NCI-H2107 (cell line): ENCODE results near the gene ERCC6.

Experiments used
- DNase-seq: peaks from one replicate; lab custom pipeline; 2025; lab: John Stamatoyannopoulos, UW

Gene ERCC6

DNA sequence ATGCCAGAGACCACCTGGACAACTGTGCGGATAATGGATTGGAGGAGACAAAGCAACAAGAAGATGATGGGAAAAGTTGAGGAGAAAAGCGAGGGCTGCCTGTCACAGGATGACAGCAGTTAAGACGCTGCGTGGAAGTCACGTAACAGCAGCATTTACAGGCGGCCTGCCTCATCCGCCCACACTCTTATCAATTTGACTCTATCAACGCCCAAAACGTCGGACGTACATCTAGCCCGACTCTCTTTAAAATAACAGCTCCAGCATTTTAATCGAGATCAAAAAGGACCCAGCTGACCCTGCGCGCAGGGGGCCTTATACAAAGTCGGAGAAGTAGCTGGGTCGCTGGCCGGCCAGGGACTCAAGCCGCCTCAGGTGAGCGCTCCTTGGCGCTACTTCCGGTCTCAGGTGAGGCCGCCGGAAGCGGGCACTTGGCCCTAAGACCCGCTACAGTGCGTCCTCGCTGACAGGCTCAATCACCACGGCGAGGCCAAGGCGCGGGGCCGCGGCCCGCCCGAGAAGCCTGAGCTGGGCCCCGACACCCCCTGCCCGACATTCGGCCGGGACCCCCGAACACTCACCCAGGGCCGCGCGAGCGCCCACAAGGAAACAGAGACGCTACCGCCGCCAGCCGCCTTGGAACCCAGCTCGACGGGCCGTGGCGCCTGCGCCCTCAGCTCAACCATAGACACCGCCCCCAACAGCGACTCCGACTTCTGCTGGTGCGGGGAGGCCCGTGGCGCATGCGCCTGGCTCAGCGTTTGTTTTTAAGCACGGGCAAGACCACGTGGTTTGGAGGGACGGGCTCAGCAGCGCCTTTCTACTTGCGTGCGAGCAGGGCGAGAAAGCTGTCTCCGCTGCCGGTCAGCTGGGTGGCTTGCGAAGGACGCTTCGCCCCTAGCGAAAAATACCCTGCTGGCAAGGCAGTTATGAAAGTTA, at the start of gene ERCC6:
ERCC6 (minus strand) TSS at position 741 of the 939 bp plus-strand sequence.
- peak; percentile 24 for DNase-seq

DNA sequence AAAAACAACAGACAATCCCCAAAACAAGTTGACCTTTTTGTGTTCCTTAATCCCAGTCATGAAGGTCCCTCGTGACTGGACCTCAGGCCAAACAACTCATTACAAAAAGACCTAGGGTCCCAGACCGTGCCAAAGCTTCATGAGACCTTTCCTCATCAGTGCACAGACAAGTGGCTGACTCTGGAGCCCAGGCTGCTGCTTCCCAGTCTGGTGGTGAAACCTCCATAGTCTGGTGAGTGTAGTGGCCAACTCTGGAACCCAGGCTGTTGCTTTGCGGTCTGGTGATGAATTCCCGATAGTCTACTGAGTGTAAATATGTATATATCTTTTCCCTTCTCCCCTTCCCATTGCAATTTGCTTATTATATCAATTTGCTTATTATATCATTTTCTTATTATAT, 49.1 kb upstream of the ERCC6 start:
- no peak for DNase-seq

GRCh38 chr10:49585387-49585786, 46.5 kb upstream of the ERCC6 start:
- DNase-seq, result no peak

DNA sequence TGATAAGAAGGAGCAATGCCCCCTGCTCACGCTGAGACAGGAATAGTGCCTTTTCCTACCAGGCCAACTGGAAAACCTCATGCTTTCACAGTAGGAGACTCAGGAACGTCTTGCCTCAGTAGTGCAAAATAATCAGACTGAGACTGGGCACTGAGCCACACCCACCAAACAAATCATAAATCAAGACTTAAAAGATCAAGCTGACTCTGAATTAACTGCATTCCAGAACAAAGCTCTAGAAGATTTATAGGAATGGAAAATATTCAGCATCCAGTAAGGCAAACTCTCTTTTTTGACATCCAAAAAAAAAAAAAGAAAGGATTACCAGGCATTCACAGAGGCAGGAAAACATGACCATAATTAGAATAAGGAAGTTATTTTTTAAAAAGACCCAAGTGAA, 40.7 kb upstream of the ERCC6 start:
- DNase-seq, result no peak

- DNase-seq, result no peak
These were observed 39.5 kb upstream of the ERCC6 start for GRCh38 chr10:49578392-49578791.

DNA sequence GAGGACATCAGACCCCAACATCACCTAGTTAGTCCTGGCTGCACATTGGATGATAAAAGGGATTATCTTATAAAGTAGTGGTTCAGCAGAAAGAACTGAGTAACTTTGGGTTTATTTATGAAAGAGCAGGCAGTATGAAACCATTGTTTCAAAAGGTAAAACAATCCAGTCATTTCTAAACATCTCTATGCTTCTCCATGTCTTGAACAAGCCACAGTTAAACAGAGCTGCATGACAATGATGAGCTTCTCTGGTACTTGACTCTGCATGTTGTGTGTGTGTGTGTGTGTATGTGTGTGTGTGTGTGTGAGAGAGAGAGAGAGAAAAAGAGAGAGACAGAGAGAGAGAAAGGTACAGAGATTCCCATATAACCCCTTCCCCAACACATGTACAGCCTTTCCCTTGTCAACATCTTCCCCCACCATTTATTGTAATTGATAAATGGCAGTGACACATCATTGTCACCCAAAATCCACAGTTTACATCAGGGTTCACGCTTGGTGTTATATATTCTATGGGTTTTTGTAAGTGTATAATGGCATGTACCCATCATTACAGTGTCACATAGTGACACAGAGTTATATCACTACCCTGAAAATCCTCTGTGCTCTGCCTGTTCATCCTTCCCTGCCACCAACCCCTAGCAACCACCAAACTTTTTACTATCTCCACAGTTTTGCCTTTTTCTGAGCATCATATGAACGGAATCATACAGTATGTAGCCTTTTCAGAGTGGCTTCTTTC, 38.4 kb upstream of the ERCC6 start:
- no peak for DNase-seq

GRCh38 chr10:49575489-49576072, 36.7 kb upstream of the ERCC6 start:
- no peak for DNase-seq

DNA sequence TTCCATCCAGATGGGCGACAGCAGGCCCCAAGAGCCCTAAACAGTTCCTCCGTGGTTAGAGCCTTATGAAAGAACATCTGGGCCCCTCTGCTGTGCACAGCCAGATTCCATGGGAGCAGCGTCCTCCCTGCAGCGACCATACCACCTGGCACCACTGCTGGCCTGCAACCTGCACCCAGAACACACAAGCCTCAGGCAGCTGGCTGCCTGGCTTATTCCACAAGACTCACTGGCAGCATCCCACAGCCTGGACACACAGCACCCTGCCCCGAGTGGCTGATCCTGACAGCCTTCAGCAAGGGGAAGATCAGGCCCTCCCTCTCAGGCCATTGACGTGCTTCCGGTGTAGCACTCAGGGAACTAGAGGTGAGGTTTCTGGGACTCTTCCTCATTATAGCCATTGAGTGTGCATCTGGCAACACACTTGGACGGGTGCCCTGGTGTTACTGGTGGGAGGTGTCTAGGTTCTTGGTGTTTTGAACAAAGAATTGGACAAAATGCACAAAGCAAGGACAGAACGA, 33.7 kb upstream of the ERCC6 start:
- DNase-seq, result no peak

GRCh38 chr10:49571388-49571787, 32.5 kb upstream of the ERCC6 start:
- DNase-seq, result no peak

- no peak for DNase-seq
These were observed 30.2 kb upstream of the ERCC6 start for GRCh38 chr10:49569031-49569631.

- no peak for DNase-seq
These were observed 29.3 kb upstream of the ERCC6 start for GRCh38 chr10:49568235-49568634.

- DNase-seq, result no peak
These were observed 28.9 kb upstream of the ERCC6 start for GRCh38 chr10:49567810-49568209.

DNA sequence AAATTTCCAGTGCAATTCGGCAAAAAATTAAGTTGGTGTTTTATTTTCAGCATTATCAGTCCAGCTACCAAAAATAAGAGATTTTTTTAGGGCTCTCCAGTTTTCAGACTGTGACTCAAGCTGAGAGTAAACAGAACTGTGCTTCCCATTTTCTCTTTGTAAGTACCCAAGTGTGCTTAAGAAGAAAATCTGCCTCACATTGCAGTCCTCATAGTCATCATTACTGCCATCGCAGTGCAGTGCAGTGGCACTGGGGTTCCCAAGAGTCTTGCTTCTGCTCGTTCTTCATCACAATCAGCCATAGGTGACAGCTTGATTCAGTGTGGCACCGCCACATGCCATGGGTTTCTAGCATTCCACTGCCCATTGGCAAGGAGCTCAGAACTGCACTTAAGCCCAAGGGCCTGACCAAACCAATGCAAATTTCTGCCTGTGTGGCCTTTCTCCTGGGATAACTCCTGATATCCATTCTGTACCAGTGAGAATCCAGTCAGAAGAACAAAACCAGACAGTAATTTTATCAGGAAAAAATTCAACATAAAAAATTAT, 25.6 kb upstream of the ERCC6 start:
- no peak for DNase-seq

DNA sequence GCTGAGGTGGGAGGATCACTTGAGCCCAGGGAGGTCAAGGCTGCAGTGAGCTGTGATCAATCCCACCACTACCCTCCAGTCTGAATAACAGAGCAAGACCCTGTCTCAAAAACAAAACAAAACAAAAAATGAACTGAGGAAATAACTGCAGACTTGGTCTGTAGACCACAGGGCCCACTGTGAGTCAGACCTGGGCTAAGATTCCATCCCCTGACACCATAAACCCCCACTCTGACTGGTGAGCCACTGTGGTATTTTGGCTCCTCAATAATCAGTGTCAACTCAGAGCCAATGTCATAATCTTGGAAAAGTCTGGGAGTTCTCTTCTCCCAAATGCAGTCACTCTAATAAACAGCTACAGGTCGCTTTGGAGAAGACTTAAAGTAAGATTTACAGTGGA, 24.0 kb upstream of the ERCC6 start:
- DNase-seq, result no peak

DNA sequence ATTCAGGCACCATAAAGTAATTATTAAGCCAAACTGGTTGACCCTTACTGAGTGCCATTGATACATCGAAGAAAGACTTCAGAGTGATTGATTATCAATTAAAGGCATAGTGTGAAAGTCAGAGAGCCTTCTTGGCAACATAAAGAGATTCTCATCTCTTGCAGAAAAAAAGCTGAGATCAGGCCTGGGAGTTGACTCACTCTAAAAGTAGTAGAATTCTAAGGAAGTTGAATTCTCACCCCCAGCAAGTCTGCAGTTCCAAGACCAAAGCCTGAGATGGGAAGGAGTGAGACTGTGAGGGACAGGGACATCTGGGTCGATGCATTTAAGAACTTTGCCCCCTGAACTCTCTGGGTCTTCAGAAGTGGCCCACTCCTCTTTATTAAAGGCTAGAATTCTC, 21.6 kb upstream of the ERCC6 start:
- DNase-seq, result no peak

DNA sequence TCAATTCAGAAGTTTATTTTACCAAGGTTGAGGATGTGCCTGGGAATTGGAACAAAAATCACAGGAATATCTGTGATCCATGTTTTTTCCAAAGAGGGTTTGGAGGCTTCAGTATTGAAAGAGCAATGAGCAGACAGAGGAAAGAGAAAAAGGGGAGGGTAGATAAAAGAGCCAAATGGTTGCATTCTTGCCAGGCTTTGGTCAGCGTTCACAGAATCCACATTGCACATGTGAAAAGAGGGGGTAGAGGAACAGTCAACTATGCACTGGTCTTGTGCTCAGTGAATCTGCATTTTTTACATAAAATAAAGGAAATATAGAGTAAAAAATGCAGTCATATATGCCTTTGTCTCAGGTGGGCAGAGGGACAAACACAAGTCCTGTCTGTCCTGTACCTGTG, 20.6 kb upstream of the ERCC6 start:
- no peak for DNase-seq

GRCh38 chr10:49558190-49558589, 19.3 kb upstream of the ERCC6 start:
- DNase-seq, result no peak

GRCh38 chr10:49557681-49558080, 18.8 kb upstream of the ERCC6 start:
- DNase-seq, result no peak

- no peak for DNase-seq
These were observed 17.8 kb upstream of the ERCC6 start for GRCh38 chr10:49556723-49557122.

- no peak for DNase-seq
These were observed 13.4 kb upstream of the ERCC6 start for GRCh38 chr10:49552277-49552676.

DNA sequence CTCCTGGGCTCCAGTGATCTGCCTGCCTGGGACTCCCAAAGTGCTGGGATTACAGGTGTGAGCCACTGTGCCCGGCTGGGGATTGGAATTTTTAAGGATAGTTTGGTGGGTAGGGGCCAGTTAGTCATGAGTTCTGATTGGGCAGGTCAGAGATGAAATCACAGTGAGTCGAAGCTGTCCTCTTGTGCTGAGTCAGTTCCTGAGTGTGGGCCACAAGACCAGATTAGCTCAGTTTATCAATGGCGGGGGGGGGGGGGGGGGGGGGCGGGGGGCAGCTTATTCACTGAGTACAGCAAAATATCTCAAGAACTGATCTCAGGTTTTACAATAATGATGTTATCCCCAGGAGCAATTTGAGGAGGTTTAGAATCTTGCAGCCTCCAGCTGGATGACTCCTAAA, 11.6 kb upstream of the ERCC6 start:
- DNase-seq, result no peak
